ENCODE data around the gene HLCS. TPM values are rescaled to one million over a fixed set of nuclear protein-coding genes. Genes with fewer than 3 reads are reported as not detected.

HLCS gene
- total and polyA plus RNA-seq, 8 donors, result 15.9 to 25.3 (median 16.7) TPM

GRCh38 chr21:36839123-36839522, 127.3 kb downstream of the HLCS start:
- H3K27ac ChIP-seq, result no peak overlapping the region
- intact Hi-C loops (cut with DNase I), result no loop called here
- no peaks in the 10 kb centered on the region for H3K36me3 ChIP-seq
- H3K27me3 ChIP-seq, result no peaks in the 10 kb centered on the region
- DNase-seq (no peak), ATAC-seq (peak; percentile 57)
- no peak overlapping the region for H3K4me3 ChIP-seq
- no peaks in the 10 kb centered on the region for H3K9me3 ChIP-seq
- TF ChIP-seq, protein P1, sequence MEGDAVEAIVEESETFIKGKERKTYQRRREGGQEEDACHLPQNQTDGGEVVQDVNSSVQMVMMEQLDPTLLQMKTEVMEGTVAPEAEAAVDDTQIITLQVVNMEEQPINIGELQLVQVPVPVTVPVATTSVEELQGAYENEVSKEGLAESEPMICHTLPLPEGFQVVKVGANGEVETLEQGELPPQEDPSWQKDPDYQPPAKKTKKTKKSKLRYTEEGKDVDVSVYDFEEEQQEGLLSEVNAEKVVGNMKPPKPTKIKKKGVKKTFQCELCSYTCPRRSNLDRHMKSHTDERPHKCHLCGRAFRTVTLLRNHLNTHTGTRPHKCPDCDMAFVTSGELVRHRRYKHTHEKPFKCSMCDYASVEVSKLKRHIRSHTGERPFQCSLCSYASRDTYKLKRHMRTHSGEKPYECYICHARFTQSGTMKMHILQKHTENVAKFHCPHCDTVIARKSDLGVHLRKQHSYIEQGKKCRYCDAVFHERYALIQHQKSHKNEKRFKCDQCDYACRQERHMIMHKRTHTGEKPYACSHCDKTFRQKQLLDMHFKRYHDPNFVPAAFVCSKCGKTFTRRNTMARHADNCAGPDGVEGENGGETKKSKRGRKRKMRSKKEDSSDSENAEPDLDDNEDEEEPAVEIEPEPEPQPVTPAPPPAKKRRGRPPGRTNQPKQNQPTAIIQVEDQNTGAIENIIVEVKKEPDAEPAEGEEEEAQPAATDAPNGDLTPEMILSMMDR (IDR thresholded peaks at IDR 0.05), result no peak
- no peaks in the 10 kb centered on the region for H3K4me1 ChIP-seq

- no peak overlapping the region for H3K27ac ChIP-seq
Measured at GRCh38 chr21:36835383-36835795, 131.1 kb downstream of the HLCS start.

DNA sequence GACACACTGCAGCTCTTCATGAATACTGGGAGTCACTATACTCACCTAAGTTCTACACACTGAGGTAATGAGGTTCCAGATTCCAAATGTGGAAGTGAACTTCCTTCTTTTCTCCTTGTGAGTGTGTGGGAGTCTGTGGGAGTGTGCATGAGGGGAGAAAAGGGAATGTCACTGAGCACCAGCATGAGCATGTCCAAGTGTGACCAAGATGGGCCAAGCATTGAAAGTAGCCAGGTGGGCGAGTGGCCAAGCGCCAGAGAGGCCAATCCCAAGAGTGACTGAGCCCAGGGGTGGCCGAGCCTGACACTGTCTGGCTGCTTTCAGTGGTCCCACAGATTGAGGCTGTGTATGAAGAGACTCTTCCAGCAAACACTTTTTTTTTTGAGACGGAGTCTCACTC, 132.3 kb downstream of the HLCS start:
- TF ChIP-seq, protein P1 (IDR thresholded peaks at IDR 0.05), result no peak
- Histone ChIP-seq H3K4me3 (no peak overlapping the region), H3K4me1 (no peaks in the 10 kb centered on the region), H3K36me3 (no peaks in the 10 kb centered on the region), H3K27ac (no peak overlapping the region), H3K27me3 (no peaks in the 10 kb centered on the region), H3K9me3 (no peaks in the 10 kb centered on the region)
- intact Hi-C loops (cut with DNase I), result no loop called here
- DNase-seq (no peak), ATAC-seq (no peak)

More at GRCh38 chr21:36835383-36835795, 131.1 kb downstream of the HLCS start:
- TF ChIP-seq, protein P1 (IDR thresholded peaks at IDR 0.05), result no peak
- intact Hi-C loops (cut with DNase I), result no loop called here
- ATAC-seq, result no peak
- Histone ChIP-seq H3K27me3 (no peaks in the 10 kb centered on the region), H3K36me3 (no peaks in the 10 kb centered on the region), H3K4me1 (no peaks in the 10 kb centered on the region), H3K9me3 (no peaks in the 10 kb centered on the region), H3K4me3 (no peak overlapping the region)
- DNase-seq, result no peak

- intact Hi-C loops (cut with DNase I), result no loop called here
Measured at GRCh38 chr21:36830100-36830499, 136.4 kb downstream of the HLCS start.

GRCh38 chr21:36828891-36829515, 137.5 kb downstream of the HLCS start:
- H3K9me3 ChIP-seq, result no peaks in the 10 kb centered on the region
- H3K4me1 ChIP-seq, result no peaks in the 10 kb centered on the region
- no peaks in the 10 kb centered on the region for H3K36me3 ChIP-seq
- DNase-seq (no peak), ATAC-seq (no peak)
- intact Hi-C loops (cut with DNase I), result no loop called here
- H3K27me3 ChIP-seq, result no peaks in the 10 kb centered on the region
- TF ChIP-seq, protein P1 (IDR thresholded peaks at IDR 0.05), result no peak
- H3K27ac ChIP-seq, result no peak overlapping the region
- no peak overlapping the region for H3K4me3 ChIP-seq

More at GRCh38 chr21:36830100-36830499, 136.4 kb downstream of the HLCS start:
- TF ChIP-seq, protein P1 (IDR thresholded peaks at IDR 0.05), result no peak
- ATAC-seq (no peak), DNase-seq (no peak)
- Histone ChIP-seq H3K4me1 (no peaks in the 10 kb centered on the region), H3K27me3 (no peaks in the 10 kb centered on the region), H3K4me3 (no peak overlapping the region), H3K36me3 (no peaks in the 10 kb centered on the region), H3K9me3 (no peaks in the 10 kb centered on the region), H3K27ac (no peak overlapping the region)
